HS-27A (cell line): ENCODE results near the gene AFMID.

Experiments used
- DNase-seq: peaks from one replicate; pipeline ENCODE4 v3.0.0-alpha.2; 2012; ENCODE audit warnings: low read depth, missing footprints

Gene AFMID

GRCh38 chr17:78255029-78255656 is 68.0 kb downstream of the AFMID start:
- DNase-seq: no peak

DNA sequence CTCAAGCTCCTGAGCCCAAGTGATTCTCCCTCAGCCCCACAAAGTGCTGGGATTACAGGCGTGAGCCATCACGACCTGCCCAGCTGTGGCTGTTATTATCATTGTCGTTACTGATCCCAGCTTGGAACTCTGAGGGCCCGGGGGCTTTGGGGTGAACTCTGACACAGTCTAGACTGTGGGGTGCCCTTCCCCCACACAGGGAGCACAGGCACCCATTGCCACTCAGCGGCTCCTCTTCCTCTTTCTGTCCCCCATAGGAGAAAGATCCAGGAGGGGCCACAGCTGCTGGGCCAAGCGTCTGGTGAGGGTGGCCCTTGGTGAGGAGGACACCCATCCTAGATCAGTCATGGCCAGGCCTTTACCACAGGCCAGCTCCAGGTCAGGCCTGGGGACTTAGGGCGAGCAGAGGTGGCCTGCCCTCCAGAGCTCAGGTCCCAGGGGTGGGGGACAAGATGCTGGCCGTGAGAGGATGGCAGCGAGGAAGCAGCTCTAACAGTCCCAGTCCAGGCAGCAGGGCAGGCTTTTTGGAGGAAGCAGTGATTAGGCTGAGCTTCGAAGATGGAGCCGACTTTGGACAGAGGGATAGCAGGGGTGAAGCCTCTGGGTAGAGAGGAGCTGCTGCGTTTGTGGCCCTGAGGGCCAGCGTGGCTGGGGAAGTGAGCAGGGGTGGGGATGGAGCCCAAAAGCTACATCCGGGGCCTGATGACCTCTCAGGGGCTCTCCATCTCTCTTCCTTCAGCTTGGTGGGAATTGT is 69.0 kb downstream of the AFMID start:
- DNase-seq: no peak

- no peak for DNase-seq
Observed at GRCh38 chr17:78256707-78257591, 69.8 kb downstream of the AFMID start.
